ENCODE measurements around the gene NOXRED1. TPM values are rescaled to one million over a fixed set of nuclear protein-coding genes. Genes with fewer than 3 reads are reported as not detected.

NOXRED1 gene
- total RNA-seq, 1 experiment from 2014 or later = 0.20 TPM

DNA sequence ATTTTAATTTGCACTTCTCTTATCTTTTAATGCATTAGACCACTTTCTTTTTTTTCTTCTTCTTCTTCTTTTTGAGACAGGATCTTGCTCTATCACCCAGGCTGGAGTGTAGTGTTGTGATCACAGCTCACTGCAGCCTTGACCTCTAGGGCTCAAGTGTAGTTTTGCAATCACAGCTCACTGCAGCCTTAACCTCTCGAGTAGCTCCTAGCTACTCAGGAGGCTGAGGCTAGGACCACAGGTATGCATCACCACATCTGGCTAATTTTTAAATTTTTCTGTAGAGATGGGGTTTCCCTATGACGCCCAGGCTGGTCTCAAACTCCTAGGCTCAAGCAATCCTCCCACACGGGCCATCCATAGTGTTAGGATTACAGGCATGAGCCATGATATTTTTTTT is 59.2 kb downstream of the NOXRED1 start:
- POLR2A ChIA-PET = no interaction called here
- Mint-ChIP-seq H3K27me3 (ENCODE audit: low read depth) (no peaks in the 10 kb centered on the region), H3K36me3 (no peaks in the 10 kb centered on the region), H3K27ac (no peak overlapping the region), H3K4me1 (no peaks in the 10 kb centered on the region), H3K4me3 (no peak overlapping the region), H3K9me3 (no peaks in the 10 kb centered on the region)
- no peak for TF ChIP-seq TP53 (CRISPR knock-in tag; IDR thresholded peaks at IDR 0.05)
- TF ChIP-seq PRRX2 (CRISPR knock-in tag; IDR thresholded peaks at IDR 0.05) = no peak
- TF ChIP-seq NFATC4 (CRISPR knock-in tag; IDR thresholded peaks at IDR 0.05) = no peak
- no peak for TF ChIP-seq MXD4 (CRISPR knock-in tag; IDR thresholded peaks at IDR 0.05; ENCODE audit: borderline replicate concordance)
- TF ChIP-seq, protein P1, sequence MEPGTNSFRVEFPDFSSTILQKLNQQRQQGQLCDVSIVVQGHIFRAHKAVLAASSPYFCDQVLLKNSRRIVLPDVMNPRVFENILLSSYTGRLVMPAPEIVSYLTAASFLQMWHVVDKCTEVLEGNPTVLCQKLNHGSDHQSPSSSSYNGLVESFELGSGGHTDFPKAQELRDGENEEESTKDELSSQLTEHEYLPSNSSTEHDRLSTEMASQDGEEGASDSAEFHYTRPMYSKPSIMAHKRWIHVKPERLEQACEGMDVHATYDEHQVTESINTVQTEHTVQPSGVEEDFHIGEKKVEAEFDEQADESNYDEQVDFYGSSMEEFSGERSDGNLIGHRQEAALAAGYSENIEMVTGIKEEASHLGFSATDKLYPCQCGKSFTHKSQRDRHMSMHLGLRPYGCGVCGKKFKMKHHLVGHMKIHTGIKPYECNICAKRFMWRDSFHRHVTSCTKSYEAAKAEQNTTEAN (CRISPR knock-in tag; IDR thresholded peaks at IDR 0.05) = no peak
- no peak for TF ChIP-seq KAT7 (CRISPR knock-in tag; IDR thresholded peaks at IDR 0.05; ENCODE audit: borderline replicate concordance)
- TF ChIP-seq, protein P2, sequence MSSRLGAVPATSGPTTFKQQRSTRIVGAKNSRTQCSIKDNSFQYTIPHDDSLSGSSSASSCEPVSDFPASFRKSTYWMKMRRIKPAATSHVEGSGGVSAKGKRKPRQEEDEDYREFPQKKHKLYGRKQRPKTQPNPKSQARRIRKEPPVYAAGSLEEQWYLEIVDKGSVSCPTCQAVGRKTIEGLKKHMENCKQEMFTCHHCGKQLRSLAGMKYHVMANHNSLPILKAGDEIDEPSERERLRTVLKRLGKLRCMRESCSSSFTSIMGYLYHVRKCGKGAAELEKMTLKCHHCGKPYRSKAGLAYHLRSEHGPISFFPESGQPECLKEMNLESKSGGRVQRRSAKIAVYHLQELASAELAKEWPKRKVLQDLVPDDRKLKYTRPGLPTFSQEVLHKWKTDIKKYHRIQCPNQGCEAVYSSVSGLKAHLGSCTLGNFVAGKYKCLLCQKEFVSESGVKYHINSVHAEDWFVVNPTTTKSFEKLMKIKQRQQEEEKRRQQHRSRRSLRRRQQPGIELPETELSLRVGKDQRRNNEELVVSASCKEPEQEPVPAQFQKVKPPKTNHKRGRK (CRISPR knock-in tag; IDR thresholded peaks at IDR 0.05; ENCODE audit: borderline replicate concordance) = no peak
- TF ChIP-seq NR3C1 (CRISPR knock-in tag; conservative IDR thresholded peaks at IDR 0.05; ENCODE audit: low read depth) = no peak
- no peak for TF ChIP-seq ATF3 (CRISPR knock-in tag; conservative IDR thresholded peaks at IDR 0.05)
- TF ChIP-seq GRHL2 (CRISPR knock-in tag; IDR thresholded peaks at IDR 0.05; ENCODE audit: insufficient replicate concordance, severe bottlenecking) = no peak
- TF ChIP-seq NR2C2 (CRISPR knock-in tag; IDR thresholded peaks at IDR 0.05) = no peak
- TF ChIP-seq ELF4 (CRISPR knock-in tag; IDR thresholded peaks at IDR 0.05; ENCODE audit: low read depth) = no peak
- TF ChIP-seq ZNF138 (CRISPR knock-in tag; conservative IDR thresholded peaks at IDR 0.05) = no peak
- TF ChIP-seq, protein P3, sequence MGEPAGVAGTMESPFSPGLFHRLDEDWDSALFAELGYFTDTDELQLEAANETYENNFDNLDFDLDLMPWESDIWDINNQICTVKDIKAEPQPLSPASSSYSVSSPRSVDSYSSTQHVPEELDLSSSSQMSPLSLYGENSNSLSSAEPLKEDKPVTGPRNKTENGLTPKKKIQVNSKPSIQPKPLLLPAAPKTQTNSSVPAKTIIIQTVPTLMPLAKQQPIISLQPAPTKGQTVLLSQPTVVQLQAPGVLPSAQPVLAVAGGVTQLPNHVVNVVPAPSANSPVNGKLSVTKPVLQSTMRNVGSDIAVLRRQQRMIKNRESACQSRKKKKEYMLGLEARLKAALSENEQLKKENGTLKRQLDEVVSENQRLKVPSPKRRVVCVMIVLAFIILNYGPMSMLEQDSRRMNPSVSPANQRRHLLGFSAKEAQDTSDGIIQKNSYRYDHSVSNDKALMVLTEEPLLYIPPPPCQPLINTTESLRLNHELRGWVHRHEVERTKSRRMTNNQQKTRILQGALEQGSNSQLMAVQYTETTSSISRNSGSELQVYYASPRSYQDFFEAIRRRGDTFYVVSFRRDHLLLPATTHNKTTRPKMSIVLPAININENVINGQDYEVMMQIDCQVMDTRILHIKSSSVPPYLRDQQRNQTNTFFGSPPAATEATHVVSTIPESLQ (CRISPR knock-in tag; IDR thresholded peaks at IDR 0.05) = no peak
- no peak for TF ChIP-seq ZNF121 (CRISPR knock-in tag; IDR thresholded peaks at IDR 0.05)
- TF ChIP-seq ZSCAN18 (CRISPR knock-in tag; IDR thresholded peaks at IDR 0.05) = no peak
- TF ChIP-seq FOXJ3 (CRISPR knock-in tag; IDR thresholded peaks at IDR 0.05; ENCODE audit: borderline replicate concordance) = no peak
- TF ChIP-seq SMAD3 (CRISPR knock-in tag; IDR thresholded peaks at IDR 0.05; ENCODE audit: borderline replicate concordance) = no peak
- TF ChIP-seq ATF2 (CRISPR knock-in tag; IDR thresholded peaks at IDR 0.05; ENCODE audit: borderline replicate concordance, low read depth) = no peak
- DNase-seq (ENCODE audit: low spot score) = no peak
- CTCF ChIA-PET = no interaction called here
- 0 out of 2 replicates have a peak, but pooled peaks have one; percentile 32 for ATAC-seq
